B cell (primary cell): ENCODE data around the gene FBXO44. TPM values are rescaled to one million over a fixed set of nuclear protein-coding genes. Genes with fewer than 3 reads are reported as not detected.

Experiments
- ATAC-seq: fragments of 200-7000 bp; cut with Tn5 transposase; one replicate; pipeline ENCODE4 v1.10.0; 2021; ENCODE audit warnings: low read depth, mild to moderate bottlenecking, moderate number of reproducible peaks, moderate library complexity
- CTCF ChIA-PET: fragments of 350-600 bp; sonication (Branson Sonifier 250); formaldehyde crosslinking; loops from one replicate; lab custom pipeline; 2021; ENCODE audit warnings: antibody characterized with exemption, inconsistent platforms; lab: Charles Lee
- POLR2A ChIA-PET: fragments of 350-600 bp; sonication (Branson Sonifier 250); formaldehyde crosslinking; loops from one replicate; lab custom pipeline; 2021; ENCODE audit warnings: antibody characterized with exemption; lab: Charles Lee
- DNase-seq: peaks from one replicate; pipeline ENCODE4 v3.0.0; 2013
- H2AFZ ChIP-seq: 2 replicates; pipeline ENCODE4 v1.6.1; 2012; ENCODE audit warnings: mild to moderate bottlenecking, low read depth, low read length; ENCODE audit not compliant: insufficient read depth, poor library complexity, severe bottlenecking
- H3K27ac ChIP-seq, 2 donors: 1 replicate in 1 of 2; 2 replicates in 1 of 2; pipeline ENCODE4 v1.5.1; 2012 to 2013; ENCODE audit warnings: low read length in 2 of 2, mild to moderate bottlenecking in 2 of 2, moderate library complexity in 1 of 2
- H3K27me3 ChIP-seq, 4 experiments: fragments of 200-600 bp in 1 of 4; sonication (generic) in 1 of 4; replicated peaks in 1 of 4; 1 replicate in 2 of 4; 2 replicates in 2 of 4; pipeline versions ENCODE4 v1.6.1 to v1.7.0; 2013 to 2016; ENCODE audit warnings: low read length in 3 of 4, mild to moderate bottlenecking in 2 of 4, mixed read lengths in 1 of 4, moderate library complexity in 1 of 4; ENCODE audit not compliant: insufficient read depth in 4 of 4, control insufficient read depth in 3 of 4; ENCODE audit errors: control extremely low read depth in 1 of 4
- H3K36me3 ChIP-seq, 2 experiments: replicated peaks in 1 of 2; 1 replicate in 1 of 2; 2 replicates in 1 of 2; pipeline versions ENCODE4 v1.6.1 to v1.7.1; 2013; ENCODE audit warnings: low read length in 1 of 2; ENCODE audit not compliant: insufficient read depth in 2 of 2, control insufficient read depth in 1 of 2; ENCODE audit errors: control extremely low read depth in 1 of 2, extremely low read depth in 1 of 2
- H3K4me1 ChIP-seq, 2 donors: fragments of 200-600 bp in 1 of 2; sonication (generic) in 1 of 2; 1 replicate in 1 of 2; 2 replicates in 1 of 2; pipeline versions ENCODE4 v1.5.1 to v1.6.1; 2013 to 2017; ENCODE audit warnings: low read length in 2 of 2; ENCODE audit not compliant: control insufficient read depth in 2 of 2, insufficient read depth in 2 of 2
- H3K4me2 ChIP-seq: replicated peaks from 2 replicates; pipeline ENCODE3; 2012; ENCODE audit warnings: mild to moderate bottlenecking, low read depth, low read length; ENCODE audit not compliant: poor library complexity, severe bottlenecking
- H3K4me3 ChIP-seq, 5 experiments: fragments of 200-600 bp in 1 of 5; sonication (generic) in 1 of 5; 1 replicate in 3 of 5; 2 replicates in 2 of 5; pipeline versions ENCODE4 v1.5.1 to v1.7.0; 2011 to 2016; ENCODE audit warnings: low read length in 4 of 5, mild to moderate bottlenecking in 4 of 5, low read depth in 2 of 5, control low read depth in 1 of 5, moderate library complexity in 1 of 5; ENCODE audit not compliant: insufficient read depth in 1 of 5; ENCODE audit errors: control extremely low read depth in 1 of 5, extremely low read depth in 1 of 5
- H3K79me2 ChIP-seq: fragments of 200-600 bp; sonication (generic); one replicate; pipeline ENCODE4 v1.6.0; 2016; ENCODE audit warnings: low read length; ENCODE audit not compliant: control insufficient read depth, insufficient read depth
- H3K9ac ChIP-seq: fragments of 200-600 bp; sonication (generic); 2 replicates; pipeline ENCODE4 v1.6.1; 2017; ENCODE audit warnings: mild to moderate bottlenecking, low read length, moderate library complexity
- H3K9me3 ChIP-seq, 3 donors: one replicate each; pipeline versions ENCODE4 v1.6.1 to v1.7.1; 2013; ENCODE audit warnings: low read length in 2 of 3; ENCODE audit not compliant: control insufficient read depth in 2 of 3, insufficient read depth in 1 of 3; ENCODE audit errors: control extremely low read depth in 1 of 3
- H4K20me1 ChIP-seq: 2 replicates; pipeline ENCODE4 v1.6.0; 2012; ENCODE audit warnings: mild to moderate bottlenecking, low read length; ENCODE audit not compliant: insufficient read depth, control insufficient read depth, poor library complexity, severe bottlenecking
- H3K27ac Mint-ChIP-seq: one replicate; pipeline ENCODE4 v1.8.0; 2021; ENCODE audit warnings: mixed read lengths
- H3K27me3 Mint-ChIP-seq: one replicate; pipeline ENCODE4 v1.8.0; 2021; ENCODE audit warnings: mixed read lengths
- H3K4me1 Mint-ChIP-seq: one replicate; pipeline ENCODE4 v1.8.0; 2021; ENCODE audit warnings: mixed read lengths
- H3K4me3 Mint-ChIP-seq: one replicate; pipeline ENCODE4 v1.8.0; 2021; ENCODE audit warnings: mixed read lengths
- H3K9me3 Mint-ChIP-seq: one replicate; pipeline ENCODE4 v1.8.0; 2022; ENCODE audit warnings: mixed read lengths; ENCODE audit not compliant: insufficient read depth
- EZH2 ChIP-seq: IDR thresholded peaks from 2 replicates; pipeline ENCODE4 v1.6.1; 2012; ENCODE audit warnings: borderline replicate concordance, low read depth, mild to moderate bottlenecking, moderate library complexity, low read length; ENCODE audit not compliant: insufficient read depth, poor library complexity, severe bottlenecking
- WGBS: methylation state at CpG from one replicate; pipeline ENCODE4 v1.1.5; 2013; ENCODE audit warnings: missing lambda C conversion rate; ENCODE audit not compliant: insufficient coverage; 5-methylcytosine and 5-hydroxymethylcytosine counted together
- intact Hi-C: fragments of 100-400 bp; cut with micrococcal nuclease; formaldehyde crosslinking; loops from one replicate; pipeline ENCODE4 v1.10.0; 2022
- polyA plus RNA-seq: library from polyadenylated mRNA; depleted of rRNA; stranded (reverse); fragments of >200 nt; gene quantifications from 2 replicates; pipeline ENCODE4 v1.2.3, GENCODE V29; 2012
- total RNA-seq, 2 donors: library from RNA; stranded (reverse); fragments of 120-200 nt in 1 of 2; gene quantifications; 1 replicate in 1 of 2; 2 replicates in 1 of 2; pipeline versions ENCODE4 v1.2.3 to v1.2.4, GENCODE V29; 2013 to 2022
- TF ChIP-seq, protein P1 (sequence below): fragments of 200-600 bp; IDR thresholded peaks from one replicate; pipeline ENCODE4 v1.8.0; 2022; ENCODE audit warnings: antibody characterized with exemption, mild to moderate bottlenecking

FBXO44 gene
- total and polyA plus RNA-seq, 2 donors (not counting 1 experiment from before 2014, with no cell fraction given) = 61.5 to 101 TPM

DNA sequence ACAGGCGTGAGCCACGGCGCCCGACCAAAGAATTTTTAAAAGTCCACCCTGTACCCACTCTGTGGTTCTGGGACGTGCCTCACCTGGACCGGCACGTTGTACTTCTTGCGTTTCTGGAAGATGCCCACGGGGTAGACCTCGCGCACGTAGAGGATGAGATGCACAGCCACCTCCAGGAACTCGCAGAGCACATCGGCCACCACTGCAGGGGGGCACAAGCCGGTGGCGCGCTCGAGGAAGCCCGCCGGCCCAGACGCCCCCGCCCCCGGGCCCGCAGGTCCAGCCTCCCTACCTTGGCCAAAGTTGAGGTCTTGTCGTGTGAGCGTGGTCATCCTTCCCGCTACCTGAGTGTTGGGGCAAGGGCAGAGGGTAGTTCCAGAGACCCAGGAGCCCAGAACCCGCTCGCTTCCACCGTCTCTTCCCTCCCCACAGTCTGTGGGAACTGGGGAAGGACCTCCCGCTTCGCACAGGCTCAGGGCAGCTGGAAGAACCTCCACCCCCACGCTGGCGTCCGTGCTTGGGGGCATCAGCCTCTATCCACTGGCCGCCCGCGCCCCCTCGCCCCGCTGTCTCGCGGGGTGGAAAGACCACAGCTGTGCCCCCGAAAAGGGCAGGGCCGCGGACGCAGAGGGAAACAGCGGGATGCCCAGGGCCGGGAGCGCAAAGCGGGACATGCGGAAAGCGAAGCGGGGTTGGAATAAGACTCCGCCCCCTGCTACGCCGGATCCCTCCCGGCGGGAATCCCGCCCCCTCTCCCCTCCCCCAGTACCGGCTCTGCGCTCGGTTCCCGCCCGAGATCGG, 25.8 kb downstream of the FBXO44 start:
- peak overlapping the region; percentile 46 to 96 (median 89) for H3K4me3 ChIP-seq
- 9% methylated on average over 59 of the region's 65 CpGs for WGBS
- H3K4me1 ChIP-seq = peaks cover 11 to 20% of the 10 kb centered on the region in 2 donors
- peak overlapping the region; percentile 93 for H3K9ac ChIP-seq
- no peaks in the 10 kb centered on the region for H4K20me1 ChIP-seq
- intact Hi-C loops = loop anchor here (1.0 to 10.0 kb wide), 8 partner anchors 16 to 986 kb away; partner anchors contain the start of genes CLCN6, FBXO2, FBXO44 and FBXO6
- no peaks in the 10 kb centered on the region for H3K9me3 ChIP-seq
- H2AFZ ChIP-seq = peak overlapping the region; percentile 96
- peak overlapping the region; percentile 97 for H3K4me2 ChIP-seq
- ChIA-PET CTCF (interaction anchor here (0.6 to 4.2 kb wide), 6 partner anchors 10 to 39 kb away, joined by 3 to 23 read pairs (median 7); partner anchors contain the start of gene FBXO6), POLR2A (interaction anchor here (1.0 to 2.5 kb wide), 4 partner anchors 8 to 229 kb away, joined by 3 to 20 read pairs (median 6); partner anchors contain the start of gene FBXO6)
- ATAC-seq = no peak
- Mint-ChIP-seq H3K4me3 (peak overlapping the region; percentile 92), H3K4me1 (peaks cover 20% of the 10 kb centered on the region), H3K27ac (peak overlapping the region; percentile 53), H3K27me3 (no peaks in the 10 kb centered on the region), H3K9me3 (no peaks in the 10 kb centered on the region)
- peak overlapping the region; percentile 28 to 77 for H3K27ac ChIP-seq
- TF ChIP-seq EZH2 = no peak
- TF ChIP-seq, protein P1, sequence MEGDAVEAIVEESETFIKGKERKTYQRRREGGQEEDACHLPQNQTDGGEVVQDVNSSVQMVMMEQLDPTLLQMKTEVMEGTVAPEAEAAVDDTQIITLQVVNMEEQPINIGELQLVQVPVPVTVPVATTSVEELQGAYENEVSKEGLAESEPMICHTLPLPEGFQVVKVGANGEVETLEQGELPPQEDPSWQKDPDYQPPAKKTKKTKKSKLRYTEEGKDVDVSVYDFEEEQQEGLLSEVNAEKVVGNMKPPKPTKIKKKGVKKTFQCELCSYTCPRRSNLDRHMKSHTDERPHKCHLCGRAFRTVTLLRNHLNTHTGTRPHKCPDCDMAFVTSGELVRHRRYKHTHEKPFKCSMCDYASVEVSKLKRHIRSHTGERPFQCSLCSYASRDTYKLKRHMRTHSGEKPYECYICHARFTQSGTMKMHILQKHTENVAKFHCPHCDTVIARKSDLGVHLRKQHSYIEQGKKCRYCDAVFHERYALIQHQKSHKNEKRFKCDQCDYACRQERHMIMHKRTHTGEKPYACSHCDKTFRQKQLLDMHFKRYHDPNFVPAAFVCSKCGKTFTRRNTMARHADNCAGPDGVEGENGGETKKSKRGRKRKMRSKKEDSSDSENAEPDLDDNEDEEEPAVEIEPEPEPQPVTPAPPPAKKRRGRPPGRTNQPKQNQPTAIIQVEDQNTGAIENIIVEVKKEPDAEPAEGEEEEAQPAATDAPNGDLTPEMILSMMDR = no peak
- H3K27me3 ChIP-seq = peaks cover 0 to 4% (median 0%) of the 10 kb centered on the region in 4 experiments
- no peak for DNase-seq
- H3K36me3 ChIP-seq = peaks cover 0 to 8% of the 10 kb centered on the region in 2 experiments
- H3K79me2 ChIP-seq = no peaks in the 10 kb centered on the region
